UCSD-AML1 (cell line): ENCODE results near the gene ANKRD11.
"Not testable (repeated sequence)": the region's sequence is repeated elsewhere in the genome, so short reads cannot be mapped to it uniquely, and the experiment has no call there.

Experiments
- DNase-seq: peaks from one replicate; lab custom pipeline; 2025; ENCODE audit not compliant: unreplicated experiment; lab: John Stamatoyannopoulos, UW

ANKRD11 gene

GRCh38 chr16:89273741-89274472 lies 216.5 kb downstream of the ANKRD11 start:
- DNase-seq: no peak

DNA sequence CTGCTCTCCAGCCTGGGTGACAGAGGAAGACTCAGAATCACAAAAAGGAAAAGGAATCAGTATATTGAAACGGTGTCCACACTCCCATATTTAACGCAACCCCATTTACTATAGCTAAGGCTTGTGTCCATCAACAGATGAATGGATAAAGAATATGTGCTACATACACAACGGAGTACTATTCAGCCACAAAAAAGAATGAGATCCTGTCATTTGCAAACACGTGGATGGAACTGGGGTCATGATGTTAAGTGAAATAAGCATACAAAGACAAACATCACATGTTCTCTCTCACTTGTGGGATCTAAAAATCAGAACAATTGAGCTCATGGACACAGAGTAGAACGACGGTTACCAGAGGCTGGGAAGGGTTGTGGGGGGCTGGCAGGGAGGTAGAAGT lies 217.7 kb downstream of the ANKRD11 start:
- DNase-seq: no peak

DNA sequence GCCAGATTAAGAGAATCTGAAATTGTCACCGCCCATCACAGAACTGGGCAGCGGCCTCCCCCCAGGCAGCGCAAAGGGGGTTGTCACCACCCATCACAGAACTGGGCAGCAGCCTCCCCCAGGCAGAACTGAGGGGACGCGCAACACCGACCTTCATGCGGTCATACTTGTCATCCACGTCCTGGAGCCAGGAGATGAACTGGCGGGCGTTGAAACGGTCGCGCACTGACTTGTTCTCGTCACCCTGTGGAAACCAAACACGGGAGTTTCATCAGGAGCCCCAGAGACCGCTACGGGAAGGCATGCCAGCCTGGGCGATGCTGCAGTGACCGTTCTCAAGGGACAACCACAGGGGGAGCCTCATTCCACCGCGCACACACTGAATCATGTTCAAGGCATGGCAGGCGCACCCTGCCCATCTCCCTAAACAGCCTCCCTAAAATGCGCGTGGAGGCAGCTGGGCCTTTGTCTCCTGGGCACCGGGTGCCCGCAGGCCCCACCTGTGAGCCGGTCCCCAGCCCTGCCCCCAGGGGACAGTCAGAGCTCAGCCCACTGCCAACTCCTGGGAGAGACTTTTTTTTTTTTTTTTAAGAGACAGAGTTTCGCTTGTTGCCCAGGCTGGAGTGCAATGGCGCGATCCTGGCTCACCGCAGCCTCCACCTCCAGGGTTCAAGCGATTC lies 219.6 kb downstream of the ANKRD11 start:
- no peak for DNase-seq

- no peak for DNase-seq
Measured at GRCh38 chr16:89269805-89270665, 220.3 kb downstream of the ANKRD11 start.

DNA sequence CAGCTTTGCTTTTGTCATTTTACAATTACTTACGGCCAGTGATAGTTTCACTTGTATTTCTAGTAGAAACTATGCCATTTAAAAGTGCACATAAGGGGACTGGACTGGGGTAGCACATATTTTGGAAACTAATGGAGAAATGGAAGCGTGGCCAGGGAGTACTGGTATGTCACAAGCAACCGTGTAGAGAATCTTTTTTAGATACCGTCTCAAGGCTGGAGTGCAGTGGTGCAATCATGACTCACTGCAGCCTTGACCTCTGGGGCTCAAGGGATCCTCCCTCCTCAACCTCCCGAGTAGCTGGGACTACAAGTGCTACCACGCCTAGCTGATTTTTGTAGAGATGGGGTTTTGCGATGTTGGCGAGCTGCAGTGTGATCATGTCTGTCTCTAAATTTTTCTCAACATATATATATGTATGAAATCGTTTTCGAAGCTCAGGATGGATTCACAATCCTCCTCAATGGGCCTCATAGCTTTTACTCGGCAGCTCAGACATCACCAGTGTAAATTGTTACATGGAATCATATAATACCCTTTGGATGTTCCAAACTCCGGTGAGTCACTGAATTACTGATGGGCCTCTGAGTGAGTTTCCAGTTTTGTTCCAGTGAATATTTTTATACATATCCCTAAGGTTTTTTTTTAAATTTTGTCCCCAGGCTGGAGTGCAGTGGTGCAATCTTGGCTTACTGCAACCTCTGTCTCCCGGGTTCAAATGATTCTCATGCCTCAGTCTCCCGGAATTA lies 221.2 kb downstream of the ANKRD11 start:
- no peak for DNase-seq

- no peak for DNase-seq
Measured at GRCh38 chr16:89268585-89268984, 221.8 kb downstream of the ANKRD11 start.

DNA sequence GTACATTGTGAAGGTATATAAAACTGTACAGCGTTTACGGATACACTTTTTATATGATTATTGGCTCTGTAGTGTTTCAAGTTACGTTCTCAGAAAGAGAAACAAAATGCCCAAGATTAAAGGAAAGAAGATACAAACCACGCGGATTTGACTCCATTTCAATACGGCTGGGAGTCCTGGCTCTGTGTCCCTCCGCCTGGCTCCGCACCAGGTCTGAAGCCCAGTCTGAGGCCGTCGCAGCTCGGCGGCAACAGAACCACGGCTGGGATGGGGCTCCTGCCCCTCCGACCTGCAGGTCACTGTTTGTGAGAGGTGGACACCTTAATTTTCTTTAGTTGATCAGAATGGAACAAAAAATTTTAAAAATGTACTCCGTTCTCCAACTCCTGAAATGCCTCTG lies 222.6 kb downstream of the ANKRD11 start:
- DNase-seq: not testable (repeated sequence)

GRCh38 chr16:89266521-89267134 lies 223.7 kb downstream of the ANKRD11 start:
- DNase-seq: no peak

DNA sequence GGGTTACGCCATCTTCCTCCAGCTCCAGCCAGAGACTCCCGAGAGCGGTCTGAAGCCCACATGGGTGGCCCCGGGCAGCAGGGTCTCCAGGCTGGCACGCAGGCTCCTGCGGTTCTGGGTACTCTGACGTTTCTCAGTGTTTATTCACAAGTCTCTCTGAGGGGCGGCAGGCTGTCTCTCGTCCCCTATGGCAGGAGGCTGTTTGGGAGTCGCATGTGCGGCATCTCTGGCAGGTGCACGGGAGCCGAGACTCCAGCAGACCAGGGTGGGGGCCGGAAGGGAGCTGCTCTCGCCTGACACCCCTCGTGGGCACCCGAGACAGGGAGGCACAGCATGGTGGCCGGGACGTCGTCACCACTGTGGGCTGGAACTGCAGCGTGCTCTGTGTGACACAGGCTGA lies 224.7 kb downstream of the ANKRD11 start:
- no peak for DNase-seq

- no peak for DNase-seq
Measured at GRCh38 chr16:89264800-89265550, 225.4 kb downstream of the ANKRD11 start.

- DNase-seq: no peak
Measured at GRCh38 chr16:89261691-89262563, 228.4 kb downstream of the ANKRD11 start.

DNA sequence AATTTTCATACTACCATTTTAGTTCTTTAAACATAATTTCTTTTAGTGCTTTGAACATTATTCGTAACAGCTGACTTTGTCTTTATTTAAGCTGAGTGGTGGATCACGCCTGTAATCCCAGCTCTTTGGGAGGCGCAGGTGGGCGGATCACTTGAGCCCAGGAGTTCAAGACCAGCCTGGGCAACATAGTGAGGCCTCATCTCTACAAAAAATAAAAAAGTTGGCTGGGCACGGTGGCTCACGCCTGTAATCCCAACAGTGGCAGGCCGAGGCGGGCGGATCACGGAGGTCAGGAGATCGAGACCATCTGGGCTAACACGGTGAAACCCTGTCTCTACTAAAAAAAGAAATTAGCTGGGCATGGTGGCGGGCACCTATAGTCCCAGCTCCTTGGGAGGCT lies 230.5 kb downstream of the ANKRD11 start:
- not testable (repeated sequence) for DNase-seq

DNA sequence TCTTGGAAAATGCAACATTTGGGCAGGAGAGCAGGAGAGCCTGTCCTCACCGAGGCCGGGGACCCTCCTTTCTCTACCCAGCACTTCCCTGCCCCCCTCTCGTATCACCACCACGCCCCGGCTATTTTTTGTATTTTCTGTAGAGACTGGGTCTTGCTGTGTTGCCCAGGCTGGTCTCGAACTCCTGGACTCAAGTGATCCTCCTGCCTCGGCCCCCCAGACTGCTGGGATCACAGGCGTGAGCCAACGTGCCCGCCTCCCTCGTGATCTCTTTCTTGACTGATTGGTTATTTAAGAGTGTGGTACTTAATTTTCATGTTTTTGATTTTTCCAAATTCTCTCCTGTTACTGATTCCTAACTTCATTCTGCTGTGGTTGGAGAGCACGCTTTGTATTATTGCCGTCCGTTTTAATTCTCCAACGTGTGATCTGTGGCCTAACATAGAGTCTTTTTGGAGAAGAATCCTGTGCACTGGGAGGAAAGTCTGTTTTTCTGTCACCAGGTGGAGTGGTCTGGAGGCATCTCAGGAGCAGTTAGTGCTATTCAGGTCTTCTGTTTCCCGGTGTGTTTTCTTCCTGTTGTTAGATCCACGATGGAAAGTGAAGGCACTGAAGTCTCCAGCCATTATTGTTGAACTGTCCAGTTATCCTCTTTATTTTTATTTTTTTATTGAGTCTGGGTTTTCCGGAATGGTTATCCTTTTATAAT lies 232.4 kb downstream of the ANKRD11 start:
- no peak for DNase-seq

- DNase-seq: no peak
Measured at GRCh38 chr16:89257281-89257731, 233.1 kb downstream of the ANKRD11 start.

DNA sequence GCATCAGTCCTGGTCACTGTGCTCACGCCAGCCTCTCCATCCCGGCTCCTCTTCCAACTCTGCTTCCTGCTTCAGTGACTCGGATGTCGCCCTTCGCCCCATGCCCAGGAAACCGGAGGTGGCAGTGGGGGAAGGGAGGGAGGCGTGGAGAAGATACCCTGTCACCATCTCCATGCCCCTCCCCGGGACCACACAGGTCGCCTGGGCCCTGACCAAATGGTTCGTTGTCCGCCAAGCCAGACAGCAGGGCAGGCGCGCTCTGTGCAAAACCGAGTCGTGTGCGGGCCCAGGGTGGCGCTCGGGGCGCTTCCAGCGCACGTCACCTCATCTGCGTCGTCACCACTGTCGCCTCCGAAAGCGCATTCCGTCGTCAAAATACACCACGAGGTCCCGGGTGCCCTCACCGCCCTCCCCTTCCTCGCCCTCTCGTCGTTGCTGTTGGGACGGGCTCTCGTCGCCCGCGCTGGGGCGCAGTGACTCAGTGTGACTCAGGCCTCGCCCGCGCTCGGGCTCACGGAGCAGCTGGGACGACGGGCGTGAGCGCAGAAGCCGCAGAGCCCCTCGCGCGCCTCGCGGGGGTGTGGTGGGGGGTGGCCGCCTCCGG lies 233.6 kb downstream of the ANKRD11 start:
- DNase-seq: no peak

DNA sequence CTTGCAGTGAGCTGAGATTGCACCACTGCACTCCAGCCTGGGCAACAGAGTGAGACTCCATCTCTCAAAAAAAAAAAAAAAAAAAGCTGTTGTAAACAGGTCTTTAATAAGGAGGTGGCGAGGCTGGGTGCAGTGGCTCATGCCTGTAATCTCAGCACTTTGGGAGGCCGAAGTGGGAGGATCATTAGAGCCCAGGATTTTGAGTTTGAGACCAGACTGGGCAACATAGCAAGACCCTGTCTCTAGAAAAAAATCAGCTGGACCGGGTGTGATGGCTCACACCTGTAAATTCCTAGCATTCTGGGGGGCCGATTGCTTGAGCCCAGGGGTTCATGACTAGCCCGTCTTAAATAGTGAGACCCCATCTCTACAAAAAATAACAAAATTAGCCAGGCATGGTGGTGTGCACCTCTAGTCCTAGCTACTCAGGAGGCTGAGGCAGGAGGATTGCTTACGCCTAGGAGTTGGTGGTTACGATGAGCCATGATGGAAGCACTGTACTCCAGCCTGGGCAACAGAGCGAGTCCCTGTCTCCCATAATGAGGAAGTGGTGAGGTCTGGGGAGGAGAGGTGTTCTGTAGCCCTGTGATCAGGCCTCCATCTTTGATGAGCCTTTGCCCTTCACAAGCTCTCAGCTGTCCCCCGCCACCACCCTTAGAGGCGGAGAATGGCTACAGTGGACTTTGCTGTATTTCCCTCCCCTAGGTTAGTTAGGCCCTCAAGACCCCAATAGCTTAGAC lies 236.6 kb downstream of the ANKRD11 start:
- no peak for DNase-seq
